Measurements from ENCODE around the gene AIG1.
A peak's percentile ranks its signal among the peaks of the same experiment; 100 is the strongest.
"Not testable (repeated sequence)": the region's sequence is repeated elsewhere in the genome, so short reads cannot be mapped to it uniquely, and the experiment has no call there.

AIG1 gene

GRCh38 chr6:143060806-143061596 is at the start of gene AIG1:
Gene AIG1 (plus strand): TSS chr6:143060889. CDS start chr6:143060926, 37 bp downstream.
- no peak for DNase-seq (ENCODE audit: low read depth)
- peak within 1 kb of the TSS; percentile 98 for H3K4me3 ChIP-seq (ENCODE audit: control insufficient read depth, low read depth, low read length)

GRCh38 chr6:143014764-143015163 is 45.9 kb upstream of the AIG1 start:
- H3K4me3 ChIP-seq (ENCODE audit: control insufficient read depth, low read depth, low read length) = no peak overlapping the region
- no peak for TF ChIP-seq CTCF (IDR thresholded peaks at IDR 0.05; ENCODE audit: control insufficient read depth, insufficient read depth, low read depth, low read length, missing control alignments)
- no peak for DNase-seq (ENCODE audit: low read depth)

More at GRCh38 chr6:143060806-143061596, at the start of gene AIG1:
- no peak for TF ChIP-seq CTCF (IDR thresholded peaks at IDR 0.05; ENCODE audit: control insufficient read depth, insufficient read depth, low read depth, low read length, missing control alignments)

GRCh38 chr6:143015300-143015706 is 45.4 kb upstream of the AIG1 start:
- no peak for TF ChIP-seq CTCF (IDR thresholded peaks at IDR 0.05; ENCODE audit: control insufficient read depth, insufficient read depth, low read depth, low read length, missing control alignments)
- no peak for DNase-seq (ENCODE audit: low read depth)
- no peak overlapping the region for H3K4me3 ChIP-seq (ENCODE audit: control insufficient read depth, low read depth, low read length)

GRCh38 chr6:143018955-143019354 is 41.7 kb upstream of the AIG1 start:
- DNase-seq (ENCODE audit: low read depth) = no peak
- no peak for TF ChIP-seq CTCF (IDR thresholded peaks at IDR 0.05; ENCODE audit: control insufficient read depth, insufficient read depth, low read depth, low read length, missing control alignments)

GRCh38 chr6:143020862-143021261 is 39.8 kb upstream of the AIG1 start:
- H3K4me3 ChIP-seq (ENCODE audit: control insufficient read depth, low read depth, low read length); DNase-seq (ENCODE audit: low read depth): not testable (repeated sequence)

More at GRCh38 chr6:143018955-143019354, 41.7 kb upstream of the AIG1 start:
- H3K4me3 ChIP-seq (ENCODE audit: control insufficient read depth, low read depth, low read length) = no peak overlapping the region

- no peak for TF ChIP-seq CTCF (IDR thresholded peaks at IDR 0.05; ENCODE audit: control insufficient read depth, insufficient read depth, low read depth, low read length, missing control alignments)
- no peak for DNase-seq (ENCODE audit: low read depth)
These were observed 39.1 kb upstream of the AIG1 start for GRCh38 chr6:143021543-143021942.

GRCh38 chr6:143022587-143022986 is 38.1 kb upstream of the AIG1 start:
- DNase-seq (ENCODE audit: low read depth) = no peak
- H3K4me3 ChIP-seq (ENCODE audit: control insufficient read depth, low read depth, low read length) = no peak overlapping the region
- no peak for TF ChIP-seq CTCF (IDR thresholded peaks at IDR 0.05; ENCODE audit: control insufficient read depth, insufficient read depth, low read depth, low read length, missing control alignments)

More at GRCh38 chr6:143021543-143021942, 39.1 kb upstream of the AIG1 start:
- H3K4me3 ChIP-seq (ENCODE audit: control insufficient read depth, low read depth, low read length) = no peak overlapping the region
